HEK293T (cell line): Measurements from ENCODE around the gene CD247.

Experiments used
- ARNT ChIP-seq: fragments of 450-650 bp; IDR thresholded peaks from 2 replicates; pipeline ENCODE4 v1.6.1; 2017; ENCODE audit warnings: mild to moderate bottlenecking
- BHLHE40 ChIP-seq: fragments of 450-650 bp; IDR thresholded peaks from 2 replicates; pipeline ENCODE4 v1.6.1; 2016; ENCODE audit warnings: mild to moderate bottlenecking, moderate library complexity, borderline replicate concordance
- CTBP1 ChIP-seq: fragments of 450-650 bp; IDR thresholded peaks from 2 replicates; pipeline ENCODE4 v1.6.1; 2016; ENCODE audit warnings: borderline replicate concordance
- ELF4 ChIP-seq: fragments of 450-650 bp; IDR thresholded peaks from 2 replicates; pipeline ENCODE4 v1.6.1; 2017; ENCODE audit warnings: antibody characterized with exemption
- FOXA1 ChIP-seq: fragments of 450-650 bp; IDR thresholded peaks from 2 replicates; pipeline ENCODE4 v1.6.1; 2016; ENCODE audit warnings: mild to moderate bottlenecking
- SP1 ChIP-seq: fragments of 450-650 bp; IDR thresholded peaks from 2 replicates; pipeline ENCODE4 v1.6.1; 2017
- SUZ12 ChIP-seq: fragments of 450-650 bp; IDR thresholded peaks from 2 replicates; pipeline ENCODE4 v1.6.1; 2016; ENCODE audit warnings: mild to moderate bottlenecking
- TARDBP ChIP-seq: fragments of 450-650 bp; IDR thresholded peaks from 2 replicates; pipeline ENCODE4 v1.6.1; 2016

DNA sequence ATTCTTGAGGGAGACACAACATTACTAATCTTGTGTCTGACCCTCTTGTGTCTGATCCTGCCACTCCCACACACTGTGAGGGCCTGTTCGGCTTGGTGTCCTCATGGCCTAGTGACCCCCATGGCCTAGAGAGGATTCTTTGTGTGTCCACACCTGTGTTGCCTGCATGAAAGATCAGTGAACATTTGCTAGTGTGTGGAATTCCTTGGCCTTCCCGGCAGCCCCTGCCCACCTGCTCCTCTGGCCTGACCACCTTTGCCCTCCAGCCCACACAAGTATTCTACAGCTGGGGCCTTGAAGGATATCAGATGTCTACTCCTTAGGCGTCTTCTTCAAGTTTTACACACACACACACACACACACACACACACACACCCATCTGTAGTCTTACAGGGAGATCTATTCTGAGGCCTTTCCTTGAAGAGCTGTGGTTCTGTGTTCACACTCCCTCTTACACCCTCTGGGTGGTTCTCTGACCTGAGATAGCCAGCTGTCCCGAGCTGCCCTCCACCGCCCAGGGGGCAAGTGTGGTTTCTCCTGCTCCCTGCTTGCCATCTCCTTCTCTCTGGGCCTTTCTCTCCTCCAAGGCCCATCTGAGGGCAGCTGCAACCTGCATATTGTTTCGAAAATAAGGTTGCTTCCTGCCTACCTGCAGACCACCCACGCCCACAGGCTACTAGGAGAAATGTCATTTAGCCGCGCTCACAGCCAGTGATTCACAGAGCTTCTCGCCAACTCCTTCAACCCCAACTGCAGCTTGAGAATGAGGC lies 45.4 kb downstream of the CD247 start:
- TF ChIP-seq BHLHE40 (no peak), TARDBP (no peak), ARNT (no peak), FOXA1 (no peak), SP1 (no peak), SUZ12 (no peak), CTBP1 (no peak), ELF4 (no peak)
